ENCODE results near the gene GRID2IP.

- TF ChIP-seq, protein P1, sequence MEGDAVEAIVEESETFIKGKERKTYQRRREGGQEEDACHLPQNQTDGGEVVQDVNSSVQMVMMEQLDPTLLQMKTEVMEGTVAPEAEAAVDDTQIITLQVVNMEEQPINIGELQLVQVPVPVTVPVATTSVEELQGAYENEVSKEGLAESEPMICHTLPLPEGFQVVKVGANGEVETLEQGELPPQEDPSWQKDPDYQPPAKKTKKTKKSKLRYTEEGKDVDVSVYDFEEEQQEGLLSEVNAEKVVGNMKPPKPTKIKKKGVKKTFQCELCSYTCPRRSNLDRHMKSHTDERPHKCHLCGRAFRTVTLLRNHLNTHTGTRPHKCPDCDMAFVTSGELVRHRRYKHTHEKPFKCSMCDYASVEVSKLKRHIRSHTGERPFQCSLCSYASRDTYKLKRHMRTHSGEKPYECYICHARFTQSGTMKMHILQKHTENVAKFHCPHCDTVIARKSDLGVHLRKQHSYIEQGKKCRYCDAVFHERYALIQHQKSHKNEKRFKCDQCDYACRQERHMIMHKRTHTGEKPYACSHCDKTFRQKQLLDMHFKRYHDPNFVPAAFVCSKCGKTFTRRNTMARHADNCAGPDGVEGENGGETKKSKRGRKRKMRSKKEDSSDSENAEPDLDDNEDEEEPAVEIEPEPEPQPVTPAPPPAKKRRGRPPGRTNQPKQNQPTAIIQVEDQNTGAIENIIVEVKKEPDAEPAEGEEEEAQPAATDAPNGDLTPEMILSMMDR (IDR thresholded peaks at IDR 0.05; ENCODE audit: insufficient read depth, low read length, poor library complexity, severe bottlenecking) = no peak
- no peak for TF ChIP-seq EZH2phosphoT487 (conservative IDR thresholded peaks at IDR 0.05; ENCODE audit: low read length)
Measured at GRCh38 chr7:6567886-6568285, 16.6 kb upstream of the GRID2IP start.

Data from SU-DHL-6 (cell line).